ENCODE results near the gene GPR35. TPM values are rescaled to one million over a fixed set of nuclear protein-coding genes. Genes with fewer than 3 reads are reported as not detected.

Gene GPR35
- total RNA-seq, 4 donors from 2014 or later: 61.1 to 341 (median 261) TPM

DNA sequence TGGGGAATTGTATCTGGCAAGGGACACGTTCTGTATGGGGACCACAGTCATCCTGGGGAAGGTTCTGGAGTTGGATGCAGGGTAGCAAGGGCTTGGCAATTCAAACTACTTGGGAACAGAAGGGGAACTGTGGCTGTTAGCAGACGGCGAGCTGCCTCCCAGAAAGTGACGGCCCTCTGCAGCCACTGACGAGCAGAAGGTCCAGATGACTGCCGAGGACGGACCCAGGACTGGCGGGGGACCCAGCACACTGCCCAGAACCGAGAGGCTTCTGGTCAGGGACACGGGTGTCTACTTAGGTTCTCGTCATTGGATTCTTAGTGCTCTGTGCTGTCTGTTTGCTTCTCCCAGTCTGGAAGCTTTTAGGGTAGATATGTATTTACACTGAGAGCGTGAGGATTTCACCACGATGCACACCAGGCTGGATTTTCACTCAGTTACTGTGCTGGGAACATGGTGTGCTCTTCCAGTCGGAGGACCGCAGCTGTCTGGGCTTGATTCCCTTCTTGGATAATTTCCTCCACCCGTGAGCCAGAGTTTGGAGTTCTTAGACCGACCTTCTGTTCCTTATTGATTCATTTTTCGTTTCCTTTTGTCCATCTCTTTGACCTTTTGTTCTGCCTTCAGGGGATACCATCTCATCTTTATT lies 13.4 kb downstream of the GPR35 start:
- no peaks in the 10 kb centered on the region for H3K27me3 ChIP-seq
- H3K4me1 ChIP-seq: no peaks in the 10 kb centered on the region
- no peak overlapping the region for H3K4me3 ChIP-seq
- DNase-seq: peak in 1 of 3 donors; percentile 24
- H3K36me3 ChIP-seq: no peaks in the 10 kb centered on the region
- H3K27ac ChIP-seq: peak overlapping the region in 1 of 4 donors; percentile 39
- peaks cover 0 to 9% (median 0%) of the 10 kb centered on the region in 4 donors for H3K9me3 ChIP-seq
- TF ChIP-seq CTCF (IDR thresholded peaks at IDR 0.05): no peak
- no peak for TF ChIP-seq POLR2A (IDR thresholded peaks at IDR 0.05)

DNA sequence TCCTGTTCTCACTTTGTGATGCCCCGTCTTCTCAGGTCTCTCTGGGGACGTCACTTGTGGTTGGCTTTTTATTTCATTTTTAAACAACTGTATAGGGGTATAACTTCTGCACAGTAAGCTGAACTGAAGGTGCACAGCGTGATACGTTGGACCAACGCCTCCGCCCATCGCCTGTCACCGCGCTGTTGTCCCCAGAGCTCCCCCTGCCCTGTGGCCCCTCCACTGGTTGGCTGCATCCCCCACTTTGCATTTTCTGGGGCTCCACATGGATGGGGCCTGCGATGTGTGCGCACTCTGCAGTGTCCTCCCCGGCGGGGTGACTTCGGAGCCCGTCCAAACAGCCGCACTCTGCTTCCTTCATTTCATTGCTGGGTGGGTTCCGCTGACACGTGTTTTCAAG lies 14.3 kb downstream of the GPR35 start:
- H3K36me3 ChIP-seq: no peaks in the 10 kb centered on the region
- H3K4me3 ChIP-seq: no peak overlapping the region
- DNase-seq: peak in 1 of 3 donors; percentile 34
- H3K9me3 ChIP-seq: peaks cover 0 to 1% (median 0%) of the 10 kb centered on the region in 4 donors
- no peaks in the 10 kb centered on the region for H3K4me1 ChIP-seq
- no peaks in the 10 kb centered on the region for H3K27me3 ChIP-seq
- no peak overlapping the region for H3K27ac ChIP-seq
- TF ChIP-seq CTCF (IDR thresholded peaks at IDR 0.05) (no peak), POLR2A (IDR thresholded peaks at IDR 0.05) (no peak)

DNA sequence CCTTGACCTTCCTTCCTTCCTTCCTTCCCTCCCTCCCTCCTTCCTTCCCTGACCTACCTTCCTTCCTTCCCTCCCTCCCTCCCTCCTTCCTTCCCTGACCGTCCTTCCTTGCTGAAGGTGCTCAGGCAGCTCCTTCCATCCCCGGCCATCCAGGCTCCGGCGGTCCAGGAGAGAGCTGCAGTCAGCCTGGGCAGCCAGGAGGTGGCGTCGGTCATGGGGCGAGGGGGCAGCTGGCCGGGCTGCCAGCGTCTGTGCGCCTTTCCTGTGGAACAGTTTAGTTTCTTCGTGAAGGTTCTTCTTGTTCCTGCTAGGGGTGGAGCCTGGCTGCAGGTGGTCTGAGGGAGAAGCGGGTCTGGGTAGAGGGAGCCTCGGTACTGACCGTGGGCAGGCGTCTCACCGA lies 15.7 kb downstream of the GPR35 start:
- no peak overlapping the region for H3K27ac ChIP-seq
- DNase-seq: peak in 2 of 3 donors; percentile 13 to 76
- TF ChIP-seq CTCF (IDR thresholded peaks at IDR 0.05) (peak in 4 of 6 experiments; percentile 10 to 66 (median 56)), POLR2A (IDR thresholded peaks at IDR 0.05) (no peak)
- H3K27me3 ChIP-seq: no peaks in the 10 kb centered on the region
- no peak overlapping the region for H3K4me3 ChIP-seq
- H3K36me3 ChIP-seq: no peaks in the 10 kb centered on the region
- H3K4me1 ChIP-seq: no peaks in the 10 kb centered on the region
- H3K9me3 ChIP-seq: no peaks in the 10 kb centered on the region

- no peak overlapping the region for H3K27ac ChIP-seq
- H3K4me3 ChIP-seq: no peak overlapping the region
- no peaks in the 10 kb centered on the region for H3K36me3 ChIP-seq
- H3K27me3 ChIP-seq: no peaks in the 10 kb centered on the region
- DNase-seq: peak in 1 of 3 donors; percentile 6
- H3K4me1 ChIP-seq: no peaks in the 10 kb centered on the region
- no peak for TF ChIP-seq CTCF (IDR thresholded peaks at IDR 0.05)
- no peak for TF ChIP-seq POLR2A (IDR thresholded peaks at IDR 0.05)
- H3K9me3 ChIP-seq: no peaks in the 10 kb centered on the region
These were observed 17.0 kb downstream of the GPR35 start for GRCh38 chr2:240642061-240642805.

GRCh38 chr2:240642806-240643092 lies 17.5 kb downstream of the GPR35 start:
- no peak overlapping the region for H3K4me3 ChIP-seq
- DNase-seq: no peak

More at GRCh38 chr2:240642806-240643092, 17.5 kb downstream of the GPR35 start:
- TF ChIP-seq CTCF (IDR thresholded peaks at IDR 0.05): no peak
- TF ChIP-seq POLR2A (IDR thresholded peaks at IDR 0.05): no peak
- no peaks in the 10 kb centered on the region for H3K27me3 ChIP-seq
- H3K27ac ChIP-seq: no peak overlapping the region
- no peaks in the 10 kb centered on the region for H3K36me3 ChIP-seq
- no peaks in the 10 kb centered on the region for H3K9me3 ChIP-seq
- H3K4me1 ChIP-seq: no peaks in the 10 kb centered on the region

Measured in Peyer's patch (tissue), 4 donors.